ENCODE measurements around the gene PDE4B.

DNA sequence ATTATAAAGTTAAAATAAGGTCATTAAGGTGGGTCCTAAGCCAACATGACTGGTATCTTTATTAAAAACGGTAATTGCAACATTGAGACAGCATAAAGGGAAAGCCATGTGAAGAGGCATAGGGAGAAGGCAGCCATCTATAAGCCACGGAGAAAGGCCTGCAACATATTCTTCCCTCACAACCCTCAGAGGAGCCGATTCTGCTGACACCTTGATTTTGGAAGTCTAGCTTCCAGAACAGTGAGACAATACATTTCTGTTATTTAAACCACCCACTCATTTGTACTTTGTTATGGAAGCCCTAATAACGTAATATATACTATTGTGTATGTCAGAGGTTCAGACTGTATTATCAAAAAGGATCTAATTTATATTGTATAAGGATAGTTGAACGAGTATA, 190.8 kb downstream of the PDE4B start:
- TF ChIP-seq, protein P1, sequence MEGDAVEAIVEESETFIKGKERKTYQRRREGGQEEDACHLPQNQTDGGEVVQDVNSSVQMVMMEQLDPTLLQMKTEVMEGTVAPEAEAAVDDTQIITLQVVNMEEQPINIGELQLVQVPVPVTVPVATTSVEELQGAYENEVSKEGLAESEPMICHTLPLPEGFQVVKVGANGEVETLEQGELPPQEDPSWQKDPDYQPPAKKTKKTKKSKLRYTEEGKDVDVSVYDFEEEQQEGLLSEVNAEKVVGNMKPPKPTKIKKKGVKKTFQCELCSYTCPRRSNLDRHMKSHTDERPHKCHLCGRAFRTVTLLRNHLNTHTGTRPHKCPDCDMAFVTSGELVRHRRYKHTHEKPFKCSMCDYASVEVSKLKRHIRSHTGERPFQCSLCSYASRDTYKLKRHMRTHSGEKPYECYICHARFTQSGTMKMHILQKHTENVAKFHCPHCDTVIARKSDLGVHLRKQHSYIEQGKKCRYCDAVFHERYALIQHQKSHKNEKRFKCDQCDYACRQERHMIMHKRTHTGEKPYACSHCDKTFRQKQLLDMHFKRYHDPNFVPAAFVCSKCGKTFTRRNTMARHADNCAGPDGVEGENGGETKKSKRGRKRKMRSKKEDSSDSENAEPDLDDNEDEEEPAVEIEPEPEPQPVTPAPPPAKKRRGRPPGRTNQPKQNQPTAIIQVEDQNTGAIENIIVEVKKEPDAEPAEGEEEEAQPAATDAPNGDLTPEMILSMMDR (conservative IDR thresholded peaks at IDR 0.05; ENCODE audit: low read depth, low read length), result no peak
- TF ChIP-seq EZH2 (IDR thresholded peaks at IDR 0.05; ENCODE audit: low read length, unreplicated experiment), result no peak
- TF ChIP-seq EZH2phosphoT487 (IDR thresholded peaks at IDR 0.05; ENCODE audit: borderline replicate concordance, low read length), result no peak

Measured in PC-3 (cell line).